ENCODE data around the gene PRKG1.
A peak's percentile ranks its signal among the peaks of the same experiment; 100 is the strongest.

The PRKG1 gene

DNA sequence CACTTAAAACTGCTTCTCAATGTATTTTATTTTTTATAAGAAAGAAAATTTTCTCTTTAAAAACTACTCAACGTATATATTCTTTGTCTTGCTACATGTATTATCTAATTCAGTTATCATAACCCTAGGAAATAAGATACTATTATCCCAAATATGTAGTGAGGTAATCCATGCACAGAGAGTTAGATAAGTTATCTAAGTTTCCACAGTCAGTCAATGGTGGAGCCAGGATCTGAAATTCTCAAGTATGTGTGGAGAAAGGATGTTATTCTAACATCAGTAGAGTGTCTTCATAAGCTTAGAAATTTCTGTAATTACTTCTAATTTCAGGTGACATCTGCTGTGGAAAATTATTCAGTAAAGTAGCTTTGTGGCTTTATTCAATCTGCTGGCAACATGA, 385.2 kb downstream of the PRKG1 start:
- DNase-seq = no peak

DNA sequence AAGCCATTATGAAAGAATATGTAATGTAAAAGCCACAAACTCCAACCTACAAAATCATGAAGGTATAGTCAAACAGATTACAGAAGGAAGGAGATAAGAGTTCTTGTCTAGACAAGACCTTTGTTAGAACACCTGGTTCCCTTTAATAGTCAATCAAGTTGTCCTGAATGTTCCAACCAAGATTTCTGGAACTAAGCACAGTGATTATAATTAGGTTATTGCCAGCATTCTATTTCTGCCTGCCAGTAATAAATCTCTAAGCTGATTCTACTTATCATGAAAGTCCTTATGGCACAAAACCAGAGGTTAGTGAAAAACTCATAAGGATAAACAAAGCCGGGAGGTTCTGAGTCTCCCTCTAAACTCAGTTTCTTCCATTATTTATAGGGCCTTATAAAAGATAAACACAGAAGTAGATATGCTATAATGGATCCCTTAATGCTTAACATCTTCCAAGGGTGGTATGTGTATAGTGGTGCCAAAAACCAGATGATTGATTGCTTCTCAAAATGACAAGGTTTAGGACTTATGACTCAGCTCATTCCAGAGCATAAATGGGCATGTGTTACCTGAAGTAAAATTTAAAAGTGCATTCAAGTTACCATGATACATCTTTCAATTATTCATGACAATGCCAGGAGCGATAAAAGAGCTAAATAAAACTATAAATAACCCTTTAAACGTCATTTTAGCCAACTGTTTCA, 387.9 kb downstream of the PRKG1 start:
- no peak for DNase-seq

DNA sequence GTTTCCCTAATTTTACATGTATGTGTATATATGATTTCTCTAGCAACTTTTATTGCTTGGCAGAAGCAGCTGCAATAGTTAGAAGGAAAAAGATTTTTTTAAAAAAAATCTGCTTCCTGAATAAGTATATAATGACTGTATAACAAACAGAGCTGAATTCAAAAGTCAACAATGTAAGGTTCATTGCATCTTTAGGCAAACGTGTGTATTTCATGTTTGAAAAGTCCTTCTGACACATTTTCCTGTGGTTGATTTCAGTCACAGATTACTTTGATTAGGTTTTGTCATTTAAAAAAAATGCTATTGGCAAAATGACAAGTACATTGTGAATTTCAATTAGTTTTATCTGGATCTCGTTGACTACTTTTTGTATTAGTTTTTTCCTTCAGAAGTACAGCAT, 394.1 kb downstream of the PRKG1 start:
- no peak for DNase-seq

DNA sequence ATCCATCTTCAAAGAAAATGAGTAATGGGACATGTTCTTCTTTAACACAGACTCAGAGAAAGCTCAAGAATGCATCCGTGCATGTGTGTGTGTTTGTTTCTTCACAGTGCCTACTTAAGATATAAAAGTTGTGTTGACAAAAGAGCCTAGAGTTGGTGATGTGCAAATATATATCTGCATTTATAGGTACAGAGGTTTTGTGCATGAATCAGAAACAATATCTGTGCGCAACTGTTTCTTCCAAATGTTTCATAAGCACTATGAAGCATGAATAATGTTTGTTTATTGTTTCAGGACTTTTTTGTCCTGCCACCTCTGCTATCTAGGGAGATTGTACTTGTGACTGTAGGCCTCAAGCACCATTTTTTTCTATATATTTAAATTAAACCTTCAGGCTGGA, 395.4 kb downstream of the PRKG1 start:
- DNase-seq = no peak

DNA sequence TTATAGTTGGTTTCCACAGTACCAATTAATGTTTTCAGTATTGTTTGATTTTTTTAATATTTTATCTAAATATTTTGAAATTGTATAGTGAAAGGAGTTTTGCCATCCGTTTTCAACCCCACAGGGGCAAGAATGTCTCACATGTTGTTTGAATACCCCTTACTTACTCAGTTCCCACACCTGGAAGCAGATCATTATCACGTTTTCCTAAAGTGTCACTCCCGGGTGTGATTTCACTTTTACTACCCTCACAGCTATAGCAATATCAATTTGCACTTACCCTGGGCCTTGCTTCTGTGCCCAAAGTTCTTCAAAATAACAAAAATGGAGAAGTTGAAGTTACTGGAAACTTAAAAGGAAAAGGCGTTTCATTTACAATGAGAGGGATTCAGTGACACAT, 397.0 kb downstream of the PRKG1 start:
- no peak for DNase-seq

DNA sequence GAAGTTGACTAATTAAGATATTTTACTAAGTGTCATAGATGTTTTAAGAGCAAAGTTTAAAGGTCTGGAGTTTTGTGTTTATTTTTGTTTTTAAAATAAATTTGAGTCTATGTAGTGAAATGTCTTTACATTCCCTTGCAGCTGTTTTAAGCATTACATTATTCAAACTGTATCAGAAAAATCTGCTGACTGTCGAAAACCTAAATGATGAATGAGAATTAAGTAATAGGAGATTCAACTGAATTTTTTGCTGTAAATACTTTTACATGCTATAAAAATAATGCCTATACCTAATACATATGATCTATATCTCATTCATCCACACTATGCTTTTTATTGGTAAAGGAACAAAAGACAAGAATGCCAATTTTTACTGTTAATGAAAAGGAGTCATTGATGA, 397.9 kb downstream of the PRKG1 start:
- DNase-seq = no peak

DNA sequence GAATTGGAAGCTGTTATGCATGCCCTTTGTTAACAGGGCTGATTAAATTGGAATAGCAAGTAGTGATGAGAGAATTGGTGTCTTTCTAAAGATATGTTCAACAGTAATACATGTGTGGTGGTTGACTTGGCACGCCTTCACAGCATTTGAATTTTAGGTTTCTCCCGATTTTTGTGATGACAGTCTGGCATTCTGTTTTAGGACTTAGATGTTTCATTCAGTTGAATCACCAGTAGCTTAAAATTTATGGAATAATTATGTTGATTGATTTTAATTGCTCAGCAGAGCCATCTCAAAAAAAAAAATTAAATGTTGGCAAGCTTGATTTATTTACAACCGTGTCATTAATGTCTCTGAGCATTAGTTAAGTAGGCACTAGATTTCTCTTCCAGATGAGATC, 405.4 kb downstream of the PRKG1 start:
- DNase-seq = no peak

DNA sequence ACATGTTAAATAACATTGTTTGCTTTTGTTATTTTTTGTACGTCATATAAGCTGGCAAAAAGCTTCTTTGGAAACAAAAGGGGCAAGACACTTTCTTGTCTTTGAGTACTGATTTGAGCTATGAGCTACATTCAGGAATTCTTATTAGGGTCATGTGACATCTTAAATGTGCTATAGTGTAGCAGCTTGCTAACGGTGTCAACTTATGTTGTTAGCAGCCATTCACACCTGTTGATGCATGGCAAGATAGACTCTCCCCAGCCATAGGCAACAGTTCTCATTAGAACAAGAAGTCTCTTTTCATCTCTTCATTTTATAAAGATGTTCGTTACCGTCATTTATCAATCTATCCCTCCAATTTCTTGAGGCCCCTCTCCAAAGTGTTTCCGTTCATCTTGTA, 411.4 kb downstream of the PRKG1 start:
- DNase-seq = no peak

DNA sequence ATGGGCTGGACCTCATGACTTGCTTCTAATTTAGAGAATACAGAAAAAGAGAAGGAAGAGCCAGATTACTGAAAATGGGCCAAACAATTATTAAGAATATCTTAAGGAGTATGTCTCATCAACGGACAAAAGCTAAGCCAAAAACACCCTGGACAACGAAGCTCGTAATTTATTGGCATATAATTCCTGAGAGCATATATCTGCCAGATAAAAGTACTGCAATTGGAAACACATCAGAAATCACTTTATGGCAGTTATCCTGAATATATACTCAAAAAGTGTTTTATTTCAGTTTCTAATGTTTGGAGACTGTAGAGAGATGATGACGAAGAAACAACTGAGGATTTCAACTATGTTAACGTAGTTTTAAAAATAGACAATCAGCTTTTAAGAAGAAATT, 413.3 kb downstream of the PRKG1 start:
- no peak for DNase-seq

DNA sequence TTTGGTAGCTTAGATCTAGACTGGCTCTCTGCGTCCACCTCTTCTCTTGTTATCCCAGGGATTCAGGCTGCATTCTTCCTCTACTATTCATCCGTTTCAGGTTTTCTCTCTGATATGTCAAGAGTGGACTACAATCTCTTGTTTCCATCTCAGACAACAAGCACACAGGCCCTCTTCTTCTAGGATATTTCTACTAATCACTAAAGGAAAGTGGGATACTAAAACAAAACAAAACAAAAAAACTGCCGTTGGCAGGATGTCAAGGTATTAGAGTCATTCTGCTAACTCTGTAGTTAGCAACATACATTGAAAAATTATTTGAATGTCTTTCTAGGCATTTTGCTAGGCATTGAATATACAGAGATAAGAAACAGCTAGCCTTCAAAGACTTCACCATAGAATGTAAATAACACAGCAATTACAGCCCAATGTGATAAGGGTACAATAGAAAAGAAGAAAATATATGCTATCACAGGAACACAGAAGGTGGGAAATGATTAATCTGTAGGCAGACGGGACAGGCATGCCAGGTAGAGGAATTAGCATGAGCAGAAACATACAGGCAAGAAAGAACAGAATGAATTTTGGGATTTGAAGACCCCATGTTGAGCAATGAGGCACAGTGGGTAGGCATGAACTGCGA, 414.6 kb downstream of the PRKG1 start:
- no peak for DNase-seq

DNA sequence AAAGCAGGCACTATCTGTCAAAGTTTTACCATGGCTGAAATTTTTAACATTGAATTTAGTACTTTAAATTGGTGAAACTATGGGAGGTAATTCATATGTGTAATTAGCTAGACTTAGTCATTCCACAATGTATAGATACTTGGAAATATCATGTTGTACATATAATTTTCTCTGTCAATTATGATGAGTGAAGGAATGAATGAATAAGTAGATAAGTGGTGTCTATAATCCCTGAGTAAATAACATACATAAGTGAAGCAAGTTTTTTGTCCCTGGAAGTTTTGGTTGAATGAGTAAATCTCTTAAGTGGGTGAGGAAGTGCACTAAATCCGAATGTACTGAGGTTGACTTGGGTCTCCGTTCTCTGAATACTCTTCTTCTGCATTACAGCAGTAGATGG, 424.1 kb downstream of the PRKG1 start:
- no peak for DNase-seq

DNA sequence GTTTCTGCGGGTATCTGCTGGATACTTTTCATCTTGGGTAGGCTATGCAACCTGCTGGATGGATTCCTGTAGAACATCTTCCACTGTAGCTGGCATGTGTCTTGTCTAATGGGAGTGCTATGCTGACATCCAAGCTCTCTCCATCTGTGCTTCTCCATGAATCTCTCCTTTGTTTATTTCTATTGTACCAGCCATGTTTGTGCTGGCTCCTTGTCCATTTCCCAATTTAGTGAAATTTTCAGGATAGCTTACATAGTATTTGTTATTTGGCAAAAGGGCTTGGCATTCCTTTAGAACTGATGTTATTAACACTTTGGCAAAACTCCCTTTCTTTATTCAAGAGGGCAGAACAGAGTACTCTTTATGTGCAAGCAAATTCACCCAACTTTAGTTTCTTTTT, 427.1 kb downstream of the PRKG1 start:
- DNase-seq = peak; percentile 19

DNA sequence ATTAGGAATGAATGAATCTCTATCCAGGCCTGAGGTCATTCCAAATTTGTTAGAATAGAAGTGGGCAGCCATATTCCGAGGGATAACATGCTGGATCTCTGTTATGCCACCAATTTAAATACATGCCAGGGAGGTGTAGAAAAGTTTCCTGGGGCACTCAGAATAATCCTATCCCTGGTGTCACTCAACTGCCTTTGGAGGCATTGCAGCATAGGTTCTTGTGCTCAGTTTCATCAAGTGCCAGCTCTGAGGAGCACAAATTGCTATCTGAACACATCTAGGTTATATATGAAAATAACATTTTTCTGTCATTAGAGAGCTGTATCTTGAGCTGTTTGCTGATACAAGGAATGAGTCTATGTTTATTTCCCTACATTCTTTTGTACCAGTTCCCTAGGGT, 427.8 kb downstream of the PRKG1 start:
- DNase-seq = no peak

DNA sequence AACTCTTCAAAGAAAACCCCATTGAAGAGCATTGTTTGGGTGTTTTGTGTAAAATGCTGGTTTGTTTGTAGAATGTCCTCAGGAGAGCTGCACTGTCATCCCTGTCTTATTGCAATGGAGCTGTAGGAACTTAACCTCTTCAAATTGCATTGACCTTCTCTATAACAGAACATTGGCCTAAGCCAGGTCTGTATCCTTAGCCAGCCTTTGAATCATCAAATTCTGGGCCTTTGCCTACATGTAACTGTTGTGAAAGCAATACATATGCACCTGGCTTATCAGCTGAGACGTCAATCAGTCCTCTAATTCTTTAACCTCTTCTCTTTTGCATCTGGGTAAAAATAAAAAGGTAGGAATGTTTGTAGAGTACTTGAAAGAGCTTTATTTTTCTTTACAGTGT, 429.1 kb downstream of the PRKG1 start:
- DNase-seq = no peak

DNA sequence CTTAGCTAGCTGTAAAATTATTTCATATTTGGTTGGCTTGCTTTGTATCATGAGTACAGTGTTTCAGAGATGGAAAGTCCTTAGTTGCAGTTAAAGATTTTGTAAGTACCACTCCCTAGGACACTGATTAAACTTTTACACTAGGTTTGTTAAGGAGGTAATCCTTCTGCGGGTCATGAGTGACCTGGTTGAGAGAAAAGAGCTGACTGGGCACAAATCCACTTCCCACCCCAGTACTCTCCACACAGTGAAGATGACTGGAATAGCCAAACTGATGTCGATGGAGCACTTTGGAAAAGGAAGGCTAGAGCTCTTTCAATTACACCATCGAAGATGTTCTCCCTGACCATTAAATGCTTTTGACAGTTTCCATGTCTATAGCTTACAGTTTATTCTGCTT, 433.2 kb downstream of the PRKG1 start:
- DNase-seq = no peak

DNA sequence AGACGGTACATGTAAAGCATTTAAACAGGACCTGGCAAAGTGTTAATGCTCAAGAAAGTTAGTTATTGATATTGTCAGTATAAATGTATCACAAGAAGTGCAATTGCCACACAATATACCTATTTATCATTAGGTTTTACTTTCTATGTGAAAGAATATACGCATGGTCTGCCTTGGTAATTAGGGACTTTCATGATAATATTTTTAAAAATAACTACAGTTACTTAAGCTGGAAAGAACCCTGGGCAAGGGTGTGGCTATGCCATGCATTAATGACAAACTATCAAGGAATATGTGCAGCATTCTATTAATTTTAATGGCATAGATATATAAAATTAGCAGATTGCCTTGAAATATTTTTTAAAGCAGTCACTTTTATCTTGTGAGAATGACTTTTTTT, 433.9 kb downstream of the PRKG1 start:
- DNase-seq = no peak

DNA sequence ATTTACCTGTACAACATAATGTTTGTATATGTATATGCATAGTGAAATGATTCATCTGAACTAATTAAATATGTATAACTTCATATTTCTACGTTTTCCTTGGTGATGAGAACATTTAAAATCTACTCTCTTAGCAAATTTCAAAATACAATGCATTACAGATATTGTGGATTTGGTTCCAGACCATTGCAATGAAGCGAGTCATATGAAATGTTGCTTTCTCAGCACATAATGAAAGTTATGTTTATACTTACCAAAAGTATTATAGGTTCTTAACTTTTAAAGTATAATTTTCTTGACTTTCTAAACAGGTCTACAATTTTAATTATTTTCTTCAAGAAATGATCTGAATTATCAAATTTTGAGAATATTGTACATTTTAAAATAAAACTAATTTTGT, 435.9 kb downstream of the PRKG1 start:
- no peak for DNase-seq

DNA sequence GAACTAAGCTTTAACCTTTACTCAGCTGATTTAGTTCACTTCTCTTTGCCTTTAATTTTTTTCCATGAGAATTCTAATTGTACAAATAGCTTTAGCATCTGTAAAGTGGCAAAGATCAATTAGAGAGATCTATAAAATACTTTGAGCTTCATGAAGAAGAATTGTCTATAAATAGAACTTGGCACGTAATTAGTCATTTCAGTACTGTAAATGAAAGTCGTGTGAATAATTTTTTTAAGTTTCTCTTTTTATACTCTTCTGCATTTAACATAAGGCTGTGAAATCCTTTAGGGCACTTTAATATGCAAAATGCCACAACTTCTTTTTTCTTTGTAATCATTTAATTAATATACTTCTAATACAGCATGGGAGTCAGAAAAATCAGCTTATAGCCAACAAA, 447.3 kb downstream of the PRKG1 start:
- no peak for DNase-seq

DNA sequence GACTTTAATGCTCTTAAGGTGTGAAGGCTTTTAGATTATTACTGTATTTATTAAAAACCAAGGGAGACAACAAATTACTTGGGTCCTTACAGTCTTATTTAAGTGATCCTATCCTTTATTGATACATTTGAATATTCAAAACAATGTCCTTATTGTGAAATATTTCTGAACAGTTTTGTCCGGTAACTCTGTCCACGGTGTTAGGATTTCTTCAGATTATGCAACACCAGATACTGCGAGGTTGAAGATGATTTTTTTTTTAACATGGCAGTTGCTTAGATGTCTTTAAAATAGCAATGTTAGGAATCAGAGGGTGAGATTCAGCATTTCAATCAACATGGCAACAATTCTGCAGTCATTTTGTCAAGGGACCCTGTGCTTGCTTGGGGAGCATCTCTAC, 448.6 kb downstream of the PRKG1 start:
- DNase-seq = no peak

DNA sequence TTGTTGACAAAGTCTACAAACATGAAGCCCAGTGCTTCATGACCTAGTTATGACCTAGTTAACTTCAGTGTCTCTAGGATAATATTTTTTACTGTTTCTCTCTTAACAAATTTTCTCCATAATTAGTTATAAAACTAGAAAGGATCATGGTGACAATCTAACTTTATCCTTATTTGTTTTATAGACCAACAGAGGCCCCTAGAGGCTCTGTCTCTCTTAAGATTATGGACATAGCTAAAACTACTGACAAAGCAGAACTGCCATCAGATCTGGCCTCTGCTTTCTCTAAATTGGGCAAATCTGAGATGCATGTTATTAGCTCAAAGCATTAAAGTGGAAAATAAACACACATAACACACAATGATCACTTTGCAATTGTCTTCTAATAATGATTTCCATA, 449.2 kb downstream of the PRKG1 start:
- no peak for DNase-seq

DNA sequence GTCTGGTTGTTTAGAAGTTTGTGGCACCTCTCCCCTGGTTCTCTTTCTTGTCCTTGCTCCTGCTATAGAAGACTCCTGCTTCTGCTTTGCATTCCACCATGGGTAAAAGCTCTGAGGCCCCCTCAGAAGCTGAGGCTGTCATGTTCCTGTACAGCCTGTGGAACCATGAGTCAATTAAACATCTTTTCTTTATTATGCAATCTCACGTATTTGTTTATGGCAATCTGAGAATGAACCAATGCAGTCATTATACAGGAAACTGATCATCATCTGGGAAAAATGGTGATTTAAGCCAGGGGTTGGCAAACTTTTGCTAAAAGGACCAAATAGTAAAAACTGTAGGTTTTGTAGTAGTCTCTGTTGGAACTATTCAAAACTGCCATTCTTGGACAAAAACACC, 449.8 kb downstream of the PRKG1 start:
- no peak for DNase-seq

DNA sequence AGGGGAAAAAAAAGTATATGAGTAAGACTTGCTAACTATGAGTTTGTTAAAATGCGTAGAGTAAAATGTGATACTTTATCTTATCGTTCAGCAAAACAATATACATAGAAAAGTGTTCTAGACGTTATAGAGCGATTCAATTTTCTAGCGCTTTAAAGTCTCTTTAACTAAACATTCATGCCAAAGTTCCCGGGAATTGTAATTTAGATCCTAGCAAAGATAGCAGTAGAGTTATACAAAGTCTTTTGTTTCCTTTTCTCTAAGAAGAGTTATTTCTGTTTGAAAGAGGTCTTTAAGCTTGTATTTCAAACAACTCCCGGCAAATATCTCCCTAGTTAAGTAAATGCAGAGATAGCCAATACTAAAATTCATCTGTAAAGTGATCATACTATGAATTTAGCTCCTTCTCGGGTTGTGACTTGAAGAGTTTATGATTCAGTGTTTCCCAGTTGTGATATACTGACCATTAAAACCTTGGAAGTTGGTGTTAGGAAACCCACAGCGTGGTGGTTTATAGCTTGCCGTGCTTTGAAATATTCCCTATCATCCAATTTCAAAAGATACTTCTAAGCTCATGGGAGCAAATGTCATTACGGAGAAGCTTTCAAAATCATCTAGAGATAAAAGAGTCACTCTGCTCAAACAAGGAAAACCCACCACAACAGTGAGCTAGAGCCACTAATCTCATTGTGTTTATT, 453.4 kb downstream of the PRKG1 start:
- no peak for DNase-seq

DNA sequence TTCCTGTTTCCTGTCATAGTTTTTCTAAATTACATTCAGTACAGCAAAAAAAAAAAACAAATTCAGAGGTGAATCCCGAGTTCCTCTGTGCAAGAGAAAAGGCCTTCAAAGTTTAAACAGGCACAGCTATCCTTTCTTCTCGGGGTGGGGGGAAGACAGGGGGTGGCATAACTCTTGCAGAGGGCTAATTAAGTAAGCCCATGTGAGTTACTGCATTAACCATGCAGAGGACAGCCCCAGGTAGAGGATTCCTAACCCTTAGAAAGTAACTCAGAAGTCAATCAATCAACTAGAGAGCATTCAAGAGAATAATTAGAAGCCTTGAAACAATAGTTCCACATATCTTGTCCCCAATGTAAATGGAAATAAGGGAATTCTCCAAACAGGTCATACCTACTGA, 454.2 kb downstream of the PRKG1 start:
- DNase-seq = no peak

DNA sequence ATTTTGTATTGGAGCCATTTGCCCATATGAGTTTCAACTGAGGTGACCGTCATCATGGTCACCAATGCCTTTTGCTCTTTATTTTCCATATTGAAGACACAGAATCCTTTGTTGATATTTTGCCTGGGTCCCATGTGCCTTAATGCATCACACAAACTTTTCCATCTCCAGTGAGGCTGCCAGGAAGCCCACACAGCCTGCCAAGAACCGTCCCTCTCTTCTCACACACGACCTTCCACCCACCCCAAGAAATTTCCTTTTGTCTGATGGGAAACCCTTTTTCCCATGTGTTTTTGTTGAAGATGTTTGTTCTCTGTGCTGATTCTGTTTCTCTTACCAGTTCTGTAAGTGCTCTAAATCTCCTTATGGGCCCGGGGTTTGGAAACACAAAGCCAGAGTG, 456.3 kb downstream of the PRKG1 start:
- DNase-seq = no peak

DNA sequence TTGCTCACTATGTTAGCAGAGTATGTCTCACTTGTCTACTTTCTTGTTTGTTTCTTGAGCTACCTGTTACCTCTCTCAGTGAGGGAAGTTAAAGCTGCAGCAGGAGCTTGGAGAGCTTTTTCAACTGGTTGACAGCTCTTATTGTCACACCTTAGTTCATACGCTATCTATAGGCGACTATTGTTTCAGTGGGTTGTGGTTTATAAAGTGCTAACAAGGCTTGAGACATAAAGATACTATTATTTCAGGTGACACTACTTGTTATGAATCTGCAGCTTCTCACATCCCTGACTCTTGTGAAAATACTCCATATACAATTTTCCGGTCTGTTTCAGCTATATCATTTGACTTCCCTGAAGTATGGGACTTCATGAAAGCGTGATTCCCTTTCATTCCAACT, 457.8 kb downstream of the PRKG1 start:
- no peak for DNase-seq
